ENCODE measurements around the gene LPP.

The LPP gene

DNA sequence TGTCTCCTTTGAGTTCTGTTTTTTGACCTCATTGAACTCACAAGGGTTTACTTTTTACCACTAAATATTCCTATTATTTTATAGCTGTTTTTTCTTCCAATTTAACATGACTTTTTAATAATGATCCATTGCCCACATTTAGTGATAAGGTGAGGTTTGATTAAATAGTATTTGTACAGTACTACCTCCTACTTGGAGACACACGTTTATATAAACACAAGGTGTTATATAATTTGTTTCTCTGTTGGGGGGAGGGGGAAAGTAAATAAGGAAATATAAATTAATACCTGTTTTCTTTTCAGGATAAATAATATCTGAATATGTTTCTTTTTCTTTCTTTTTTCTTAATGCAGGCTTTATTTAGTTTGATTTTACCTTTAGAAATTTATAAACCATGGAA, 281.3 kb downstream of the LPP start:
- no peaks in the 10 kb centered on the region for H3K79me2 ChIP-seq (ENCODE audit: insufficient read depth, low read length)
- no peaks in the 10 kb centered on the region for H3K27me3 ChIP-seq (ENCODE audit: insufficient read depth, low read length)
- no peak overlapping the region for H3K4me2 ChIP-seq (ENCODE audit: low read length)
- no peaks in the 10 kb centered on the region for H3K9me2 ChIP-seq (ENCODE audit: low read depth, low read length)
- H3K9me3 ChIP-seq (ENCODE audit: low read length) = peaks cover 2% of the 10 kb centered on the region; the same call in 1 of the 2 replicates
- H3K9ac ChIP-seq (ENCODE audit: low read length) = no peak overlapping the region
- H2AFZ ChIP-seq (ENCODE audit: low read length) = no peak overlapping the region
- no peaks in the 10 kb centered on the region for H4K20me1 ChIP-seq (ENCODE audit: insufficient read depth, low read length)
- no peaks in the 10 kb centered on the region for H3K36me3 ChIP-seq (ENCODE audit: insufficient read depth, low read length)
- peaks cover 19% of the 10 kb centered on the region for H3K4me1 ChIP-seq (ENCODE audit: insufficient read depth, low read length, severe bottlenecking)
- H3K27ac ChIP-seq (ENCODE audit: low read depth, low read length, poor library complexity, severe bottlenecking) = no peak overlapping the region
- H3F3A ChIP-seq (ENCODE audit: insufficient read depth, low read length) = no peaks in the 10 kb centered on the region
- no peak for TF ChIP-seq EZH2 (IDR thresholded peaks at IDR 0.05; ENCODE audit: borderline replicate concordance, low read length)
- TF ChIP-seq, protein P1, sequence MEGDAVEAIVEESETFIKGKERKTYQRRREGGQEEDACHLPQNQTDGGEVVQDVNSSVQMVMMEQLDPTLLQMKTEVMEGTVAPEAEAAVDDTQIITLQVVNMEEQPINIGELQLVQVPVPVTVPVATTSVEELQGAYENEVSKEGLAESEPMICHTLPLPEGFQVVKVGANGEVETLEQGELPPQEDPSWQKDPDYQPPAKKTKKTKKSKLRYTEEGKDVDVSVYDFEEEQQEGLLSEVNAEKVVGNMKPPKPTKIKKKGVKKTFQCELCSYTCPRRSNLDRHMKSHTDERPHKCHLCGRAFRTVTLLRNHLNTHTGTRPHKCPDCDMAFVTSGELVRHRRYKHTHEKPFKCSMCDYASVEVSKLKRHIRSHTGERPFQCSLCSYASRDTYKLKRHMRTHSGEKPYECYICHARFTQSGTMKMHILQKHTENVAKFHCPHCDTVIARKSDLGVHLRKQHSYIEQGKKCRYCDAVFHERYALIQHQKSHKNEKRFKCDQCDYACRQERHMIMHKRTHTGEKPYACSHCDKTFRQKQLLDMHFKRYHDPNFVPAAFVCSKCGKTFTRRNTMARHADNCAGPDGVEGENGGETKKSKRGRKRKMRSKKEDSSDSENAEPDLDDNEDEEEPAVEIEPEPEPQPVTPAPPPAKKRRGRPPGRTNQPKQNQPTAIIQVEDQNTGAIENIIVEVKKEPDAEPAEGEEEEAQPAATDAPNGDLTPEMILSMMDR (IDR thresholded peaks at IDR 0.05; ENCODE audit: low read length) = no peak
- H3K4me3 ChIP-seq (ENCODE audit: low read depth, low read length, poor library complexity, severe bottlenecking) = no peak overlapping the region

DNA sequence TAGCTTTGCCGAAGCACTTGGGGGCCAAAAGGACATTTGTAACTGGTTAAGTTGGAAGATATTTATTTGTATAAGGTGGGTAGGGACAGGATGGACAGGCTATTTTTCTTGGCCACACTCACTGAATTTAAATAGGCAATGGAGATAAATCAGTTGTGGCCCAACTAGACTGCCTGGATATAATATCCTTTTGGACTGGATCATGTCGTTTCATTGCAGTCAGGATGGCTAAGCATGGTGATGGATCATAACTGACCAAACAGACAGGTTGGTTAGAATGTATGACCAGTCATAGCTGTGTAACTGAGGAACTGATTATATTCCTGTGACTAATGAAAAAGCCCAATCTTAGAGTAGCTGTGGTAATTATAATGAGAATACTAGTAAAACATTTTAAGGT, 284.0 kb downstream of the LPP start:
- no peaks in the 10 kb centered on the region for H3K79me2 ChIP-seq (ENCODE audit: insufficient read depth, low read length)
- peaks cover 28% of the 10 kb centered on the region for H3K4me1 ChIP-seq (ENCODE audit: insufficient read depth, low read length, severe bottlenecking)
- H3F3A ChIP-seq (ENCODE audit: insufficient read depth, low read length) = no peaks in the 10 kb centered on the region
- no peaks in the 10 kb centered on the region for H3K27me3 ChIP-seq (ENCODE audit: insufficient read depth, low read length)
- H2AFZ ChIP-seq (ENCODE audit: low read length) = no peak overlapping the region
- H3K4me2 ChIP-seq (ENCODE audit: low read length) = no peak overlapping the region
- no peak overlapping the region for H3K4me3 ChIP-seq (ENCODE audit: low read depth, low read length, poor library complexity, severe bottlenecking)
- H3K9me3 ChIP-seq (ENCODE audit: low read length) = no peaks in the 10 kb centered on the region
- TF ChIP-seq, protein P1 (IDR thresholded peaks at IDR 0.05; ENCODE audit: low read length) = no peak
- no peak for TF ChIP-seq EZH2 (IDR thresholded peaks at IDR 0.05; ENCODE audit: borderline replicate concordance, low read length)
- H3K36me3 ChIP-seq (ENCODE audit: insufficient read depth, low read length) = no peaks in the 10 kb centered on the region
- no peaks in the 10 kb centered on the region for H3K9me2 ChIP-seq (ENCODE audit: low read depth, low read length)
- no peak overlapping the region for H3K9ac ChIP-seq (ENCODE audit: low read length)
- H3K27ac ChIP-seq (ENCODE audit: low read depth, low read length, poor library complexity, severe bottlenecking) = no peak overlapping the region
- H4K20me1 ChIP-seq (ENCODE audit: insufficient read depth, low read length) = no peaks in the 10 kb centered on the region

DNA sequence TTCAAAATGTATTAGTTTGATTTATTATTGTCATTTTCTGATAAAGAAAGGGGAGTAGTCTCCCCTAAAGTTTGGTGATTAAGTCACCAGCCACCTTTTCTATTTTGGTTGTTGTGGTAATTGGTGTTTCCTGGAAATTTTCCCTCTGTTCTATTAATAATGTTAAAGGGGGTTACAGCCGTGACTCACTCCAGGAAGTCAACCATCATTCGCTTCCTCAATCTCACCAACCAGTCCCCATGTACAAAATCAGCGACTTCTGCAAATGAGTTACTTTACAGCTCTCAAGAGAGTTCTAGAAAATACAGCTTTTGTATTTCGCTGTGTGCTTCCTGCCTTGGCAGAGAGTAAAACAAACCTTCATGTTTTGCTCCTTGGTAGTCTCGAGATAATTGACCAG, 285.1 kb downstream of the LPP start:
- no peaks in the 10 kb centered on the region for H3K9me3 ChIP-seq (ENCODE audit: low read length)
- H3K27ac ChIP-seq (ENCODE audit: low read depth, low read length, poor library complexity, severe bottlenecking) = peak overlapping the region; percentile 13
- no peaks in the 10 kb centered on the region for H3K27me3 ChIP-seq (ENCODE audit: insufficient read depth, low read length)
- H3F3A ChIP-seq (ENCODE audit: insufficient read depth, low read length) = no peaks in the 10 kb centered on the region
- TF ChIP-seq, protein P1 (IDR thresholded peaks at IDR 0.05; ENCODE audit: low read length) = no peak
- TF ChIP-seq EZH2 (IDR thresholded peaks at IDR 0.05; ENCODE audit: borderline replicate concordance, low read length) = no peak
- peaks cover 26% of the 10 kb centered on the region for H3K4me1 ChIP-seq (ENCODE audit: insufficient read depth, low read length, severe bottlenecking)
- H3K4me2 ChIP-seq (ENCODE audit: low read length) = peak overlapping the region; percentile 11; the same call in 1 of the 2 replicates
- no peaks in the 10 kb centered on the region for H3K79me2 ChIP-seq (ENCODE audit: insufficient read depth, low read length)
- no peak overlapping the region for H2AFZ ChIP-seq (ENCODE audit: low read length)
- no peaks in the 10 kb centered on the region for H3K36me3 ChIP-seq (ENCODE audit: insufficient read depth, low read length)
- no peaks in the 10 kb centered on the region for H4K20me1 ChIP-seq (ENCODE audit: insufficient read depth, low read length)
- no peak overlapping the region for H3K4me3 ChIP-seq (ENCODE audit: low read depth, low read length, poor library complexity, severe bottlenecking)
- H3K9me2 ChIP-seq (ENCODE audit: low read depth, low read length) = no peaks in the 10 kb centered on the region
- H3K9ac ChIP-seq (ENCODE audit: low read length) = no peak overlapping the region
